BJ (cell line): ENCODE measurements around the gene PPP1R1B. TPM values are rescaled to one million over a fixed set of nuclear protein-coding genes. Genes with fewer than 3 reads are reported as not detected.

ENCODE experiments used
- CTCF ChIA-PET: fragments of 350-600 bp; formaldehyde crosslinking; extraction: SDS; loops from one replicate; lab custom pipeline; 2021; ENCODE audit warnings: antibody characterized with exemption, inconsistent platforms; lab: Yijun Ruan, JAX
- POLR2A ChIA-PET: fragments of 300-600 bp; sonication (Branson Sonifier 250); formaldehyde crosslinking; extraction: SDS; loops from one replicate; lab custom pipeline; 2021; ENCODE audit warnings: antibody characterized with exemption; lab: Charles Lee
- DNase-seq: peaks from one replicate; pipeline ENCODE4 v3.0.0-alpha.2; 2011; ENCODE audit warnings: low read depth
- H3K27me3 ChIP-seq: 2 replicates; pipeline ENCODE4 v1.6.0; 2011; ENCODE audit warnings: low read length; ENCODE audit not compliant: control insufficient read depth, insufficient read depth
- H3K36me3 ChIP-seq: 2 replicates; pipeline ENCODE4 v1.5.1; 2011; ENCODE audit warnings: low read length; ENCODE audit not compliant: control insufficient read depth, insufficient read depth
- H3K4me3 ChIP-seq: 2 replicates; pipeline ENCODE4 v1.5.1; 2011; ENCODE audit warnings: low read depth, mild to moderate bottlenecking, control low read depth, low read length
- CTCF ChIP-seq: IDR thresholded peaks from 2 replicates; pipeline ENCODE4 v1.5.1; 2011; ENCODE audit warnings: low read depth, mild to moderate bottlenecking, control low read depth, inconsistent platforms, low read length, moderate library complexity; ENCODE audit not compliant: insufficient read depth
- polyA plus RNA-seq: library from polyadenylated mRNA; depleted of rRNA; stranded (reverse); fragments of >200 nt; gene quantifications from 2 replicates; pipeline ENCODE4 v1.2.3, GENCODE V29; 2011

Gene PPP1R1B
- polyA plus RNA-seq, 1 experiment, result not detected

DNA sequence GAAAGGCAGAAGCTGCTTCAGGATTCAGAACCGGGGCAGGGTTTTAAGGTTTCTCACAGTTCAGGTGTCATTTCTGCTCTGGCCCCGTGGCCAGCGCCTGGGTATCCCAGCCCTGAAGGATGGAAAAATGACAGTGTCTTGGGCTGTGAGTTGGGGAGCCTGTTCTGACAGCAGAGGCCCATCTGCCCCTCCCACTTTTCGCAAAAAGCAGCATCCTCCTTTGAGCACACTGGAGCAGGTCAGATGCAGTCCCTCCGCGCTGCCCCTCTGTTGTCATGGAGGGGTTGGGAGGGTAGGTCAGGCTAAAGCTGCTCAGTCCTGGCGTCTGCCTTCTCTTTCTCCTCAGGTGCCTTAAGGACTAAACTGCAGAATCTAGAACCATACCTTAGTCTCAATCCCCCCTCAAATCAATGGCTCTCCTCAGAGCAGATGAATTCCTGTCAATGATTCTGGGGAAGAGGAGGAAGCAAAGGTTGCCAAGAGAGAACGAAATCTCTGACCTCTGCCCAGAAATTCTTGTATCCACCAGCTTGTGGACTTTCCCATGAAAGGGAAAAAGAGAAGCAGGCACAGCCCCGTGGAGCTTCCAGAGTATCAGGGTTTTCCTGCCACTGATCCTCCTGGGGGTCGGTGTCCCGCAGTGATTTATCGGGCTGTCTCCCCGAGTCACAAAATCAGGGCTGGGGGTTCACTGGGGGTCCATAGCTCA is 26.3 kb upstream of the PPP1R1B start:
- Histone ChIP-seq H3K27me3 (peaks cover 82% of the 10 kb centered on the region), H3K4me3 (no peak overlapping the region), H3K36me3 (no peaks in the 10 kb centered on the region)
- no peak for DNase-seq
- ChIA-PET POLR2A (no interaction called here), CTCF (interaction anchor here (1.2 to 5.8 kb wide), 3 partner anchors 22 to 53 kb away, joined by 3 to 35 read pairs (median 5); no protein-coding TSS in a partner anchor)
- TF ChIP-seq CTCF, result no peak

GRCh38 chr17:39600997-39601597 is 25.7 kb upstream of the PPP1R1B start:
- H3K27me3 ChIP-seq, result peaks cover 81% of the 10 kb centered on the region
- no peak for DNase-seq
- ChIA-PET CTCF (interaction anchor here (1.2 to 5.8 kb wide), 3 partner anchors 21 to 53 kb away, joined by 3 to 35 read pairs (median 5); no protein-coding TSS in a partner anchor), POLR2A (no interaction called here)
- H3K36me3 ChIP-seq, result no peaks in the 10 kb centered on the region
- no peak overlapping the region for H3K4me3 ChIP-seq
- TF ChIP-seq CTCF, result no peak

DNA sequence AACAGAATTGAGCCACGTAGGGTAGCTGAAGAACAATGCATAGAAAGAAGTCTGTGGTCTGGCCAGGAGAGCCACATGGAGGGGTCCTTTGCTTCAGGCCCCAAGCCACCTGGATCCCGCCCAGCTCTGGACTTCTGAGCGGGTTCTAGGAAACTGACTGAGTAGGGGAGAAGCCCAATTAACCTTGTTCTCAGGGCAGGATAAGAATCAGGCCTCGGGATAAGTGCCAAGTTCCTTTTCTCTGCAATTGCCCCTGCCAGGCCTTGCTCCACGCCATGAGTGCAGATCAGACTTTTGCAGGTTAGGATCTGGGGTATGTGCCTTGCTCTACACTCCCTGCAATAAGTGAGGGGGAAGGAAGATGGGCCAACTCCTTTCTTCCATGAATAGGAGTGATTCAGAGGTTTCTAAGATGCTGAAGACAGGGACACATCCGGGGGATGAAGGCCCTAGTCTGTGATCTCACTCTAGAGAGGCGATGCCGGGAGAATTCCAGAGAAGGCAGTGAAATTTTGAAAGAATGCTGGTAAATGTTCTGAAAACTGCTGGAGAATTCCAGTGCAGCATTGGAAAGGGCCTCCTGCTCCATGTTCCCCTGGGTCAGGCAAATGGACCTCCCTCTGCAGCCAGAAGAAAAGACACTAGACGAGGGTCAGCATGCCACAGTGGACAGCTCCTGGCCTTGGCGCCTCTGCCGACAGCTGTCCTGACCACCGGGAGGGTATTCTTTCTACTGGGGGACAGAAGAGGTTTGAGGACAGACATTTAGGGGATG is 24.8 kb upstream of the PPP1R1B start:
- peaks cover 77% of the 10 kb centered on the region for H3K27me3 ChIP-seq
- no peaks in the 10 kb centered on the region for H3K36me3 ChIP-seq
- CTCF ChIA-PET, result interaction anchor here (5.8 kb wide), 1 partner anchor 21 kb away, joined by 35 read pairs; no protein-coding TSS in a partner anchor
- no peak for DNase-seq
- TF ChIP-seq CTCF, result no peak
- POLR2A ChIA-PET, result no interaction called here
- H3K4me3 ChIP-seq, result no peak overlapping the region

GRCh38 chr17:39602533-39603303 is 24.0 kb upstream of the PPP1R1B start:
- Histone ChIP-seq H3K27me3 (peaks cover 77% of the 10 kb centered on the region), H3K4me3 (no peak overlapping the region), H3K36me3 (no peaks in the 10 kb centered on the region)
- DNase-seq, result no peak
- POLR2A ChIA-PET, result no interaction called here
- CTCF ChIA-PET, result interaction anchor here (5.8 kb wide), 1 partner anchor 20 kb away, joined by 35 read pairs; no protein-coding TSS in a partner anchor
- no peak for TF ChIP-seq CTCF
